NT2/D1 (cell line): ENCODE data around the gene RAF1.

ENCODE experiments used
- DNase-seq: peaks from one replicate; pipeline ENCODE4 v3.0.0-alpha.2; 2011; ENCODE audit warnings: low read depth, low spot score
- H3K27me3 ChIP-seq: 2 replicates; pipeline ENCODE4 v1.6.0; 2011; ENCODE audit warnings: mild to moderate bottlenecking; ENCODE audit not compliant: insufficient read length, insufficient read depth
- H3K36me3 ChIP-seq: 2 replicates; pipeline ENCODE4 v1.6.1; 2011; ENCODE audit warnings: mild to moderate bottlenecking, low read length, mixed read lengths; ENCODE audit not compliant: insufficient read depth, insufficient read length
- H3K4me1 ChIP-seq: 2 replicates; pipeline ENCODE4 v1.5.1; 2011; ENCODE audit not compliant: insufficient read depth, insufficient read length
- H3K4me3 ChIP-seq: 2 replicates; pipeline ENCODE4 v1.5.1; 2011; ENCODE audit warnings: low read depth; ENCODE audit not compliant: insufficient read length
- H3K9ac ChIP-seq: 2 replicates; pipeline ENCODE4 v1.6.0; 2011; ENCODE audit warnings: low read depth; ENCODE audit not compliant: insufficient read length
- H3K9me3 ChIP-seq: 2 replicates; pipeline ENCODE4 v1.5.1; 2011; ENCODE audit warnings: mild to moderate bottlenecking, low read length; ENCODE audit not compliant: insufficient read depth
- SUZ12 ChIP-seq: IDR thresholded peaks from 2 replicates; pipeline ENCODE4 v1.6.1; 2011; ENCODE audit not compliant: insufficient read length, insufficient read depth; ENCODE audit errors: extremely low read depth
- YY1 ChIP-seq: IDR thresholded peaks from 2 replicates; pipeline ENCODE4 v1.6.1; 2011; ENCODE audit not compliant: insufficient read length, insufficient read depth
- ZNF274 ChIP-seq: IDR thresholded peaks from 2 replicates; pipeline ENCODE4 v1.6.1; 2011; ENCODE audit warnings: mild to moderate bottlenecking, low read depth, low read length

The RAF1 gene

DNA sequence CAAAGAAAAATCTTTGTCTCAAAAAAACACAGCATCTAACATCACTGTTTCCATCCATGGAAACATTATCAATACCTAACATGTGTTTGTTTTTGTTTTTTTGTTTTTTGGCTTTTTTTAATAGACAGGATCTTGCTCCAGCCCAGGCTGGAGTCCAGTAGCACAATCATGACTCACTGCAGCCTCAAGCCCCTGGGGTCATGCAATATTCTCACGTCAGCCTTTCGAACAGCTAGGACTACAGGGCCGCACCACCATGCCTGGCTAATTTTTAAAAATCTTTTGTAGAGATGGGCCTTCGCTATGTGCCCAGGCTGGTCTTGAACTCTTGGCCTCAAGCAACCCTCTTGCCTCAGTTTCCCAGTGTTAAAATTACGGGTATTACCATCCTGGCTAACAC is 52.8 kb downstream of the RAF1 start:
- no peak overlapping the region for H3K4me3 ChIP-seq
- H3K9me3 ChIP-seq, result no peaks in the 10 kb centered on the region
- no peak for TF ChIP-seq SUZ12
- no peak for TF ChIP-seq YY1
- TF ChIP-seq ZNF274, result no peak
- H3K4me1 ChIP-seq, result no peaks in the 10 kb centered on the region
- H3K27me3 ChIP-seq, result no peaks in the 10 kb centered on the region
- no peak overlapping the region for H3K9ac ChIP-seq
- peaks cover 69% of the 10 kb centered on the region for H3K36me3 ChIP-seq
- DNase-seq, result no peak

GRCh38 chr3:12608376-12608775 is 55.5 kb downstream of the RAF1 start:
- Histone ChIP-seq H3K9ac (no peak overlapping the region), H3K4me1 (no peaks in the 10 kb centered on the region), H3K9me3 (no peaks in the 10 kb centered on the region), H3K36me3 (peaks cover 72% of the 10 kb centered on the region), H3K27me3 (no peaks in the 10 kb centered on the region), H3K4me3 (no peak overlapping the region)
- DNase-seq, result no peak
- TF ChIP-seq SUZ12, result no peak
- TF ChIP-seq YY1, result no peak
- no peak for TF ChIP-seq ZNF274

GRCh38 chr3:12603969-12604368 is 59.9 kb downstream of the RAF1 start:
- Histone ChIP-seq H3K36me3 (peaks cover 90% of the 10 kb centered on the region), H3K4me1 (no peaks in the 10 kb centered on the region), H3K27me3 (no peaks in the 10 kb centered on the region), H3K4me3 (no peak overlapping the region), H3K9ac (no peak overlapping the region), H3K9me3 (no peaks in the 10 kb centered on the region)
- no peak for TF ChIP-seq YY1
- TF ChIP-seq SUZ12, result no peak
- TF ChIP-seq ZNF274, result no peak
- DNase-seq, result no peak

GRCh38 chr3:12601072-12601471 is 62.8 kb downstream of the RAF1 start:
- Histone ChIP-seq H3K4me3 (no peak overlapping the region), H3K9ac (no peak overlapping the region), H3K36me3 (peaks cover 91% of the 10 kb centered on the region), H3K9me3 (no peaks in the 10 kb centered on the region), H3K27me3 (no peaks in the 10 kb centered on the region), H3K4me1 (no peaks in the 10 kb centered on the region)
- no peak for DNase-seq
- no peak for TF ChIP-seq YY1
- no peak for TF ChIP-seq ZNF274
- no peak for TF ChIP-seq SUZ12

DNA sequence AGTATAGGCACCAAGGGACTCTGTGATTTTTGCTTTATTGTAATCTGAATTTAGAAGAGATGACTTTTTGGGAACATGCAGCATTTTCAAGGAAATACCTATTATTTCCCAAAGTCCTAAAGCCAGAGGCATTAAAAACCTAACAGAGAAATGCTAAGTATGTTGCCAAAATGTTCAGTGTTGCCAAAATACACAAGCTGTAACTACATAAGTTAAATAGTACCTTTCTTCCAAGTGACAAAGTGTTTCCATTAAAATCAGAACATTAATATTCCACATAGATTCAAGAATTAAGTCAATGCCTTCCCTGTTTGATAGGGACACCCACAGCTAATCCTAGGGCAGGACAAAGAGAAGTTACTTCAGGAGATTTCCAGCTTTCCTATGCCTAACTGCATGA is 65.0 kb downstream of the RAF1 start:
- no peak for DNase-seq
- Histone ChIP-seq H3K4me3 (no peak overlapping the region), H3K9ac (no peak overlapping the region), H3K4me1 (peaks cover 2% of the 10 kb centered on the region), H3K9me3 (no peaks in the 10 kb centered on the region), H3K36me3 (peaks cover 93% of the 10 kb centered on the region), H3K27me3 (no peaks in the 10 kb centered on the region)
- no peak for TF ChIP-seq YY1
- no peak for TF ChIP-seq SUZ12
- no peak for TF ChIP-seq ZNF274

DNA sequence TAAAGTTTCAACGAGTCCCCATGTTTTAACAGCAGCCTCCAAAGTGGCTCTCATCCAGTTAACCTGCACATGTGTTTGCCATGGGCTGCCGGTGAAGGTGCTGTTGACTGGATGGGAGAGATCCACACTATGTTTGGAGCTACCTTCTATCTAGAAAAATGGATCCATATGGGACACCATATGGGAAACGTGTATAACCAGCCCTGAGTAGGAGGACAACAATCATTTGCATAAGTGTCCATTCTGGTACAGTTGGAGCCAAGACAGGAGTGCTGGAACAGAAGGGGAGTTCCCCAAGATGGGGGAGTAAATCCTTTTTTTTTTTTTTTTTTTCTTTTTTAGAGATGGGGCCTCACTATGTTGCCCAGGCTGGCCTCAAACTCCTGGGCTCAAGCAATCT is 70.4 kb downstream of the RAF1 start:
- H3K9ac ChIP-seq, result no peak overlapping the region
- H3K9me3 ChIP-seq, result no peaks in the 10 kb centered on the region
- no peak for DNase-seq
- H3K27me3 ChIP-seq, result no peaks in the 10 kb centered on the region
- H3K4me1 ChIP-seq, result peaks cover 2% of the 10 kb centered on the region
- peaks cover 82% of the 10 kb centered on the region for H3K36me3 ChIP-seq
- TF ChIP-seq ZNF274, result no peak
- no peak for TF ChIP-seq SUZ12
- no peak for TF ChIP-seq YY1
- no peak overlapping the region for H3K4me3 ChIP-seq

DNA sequence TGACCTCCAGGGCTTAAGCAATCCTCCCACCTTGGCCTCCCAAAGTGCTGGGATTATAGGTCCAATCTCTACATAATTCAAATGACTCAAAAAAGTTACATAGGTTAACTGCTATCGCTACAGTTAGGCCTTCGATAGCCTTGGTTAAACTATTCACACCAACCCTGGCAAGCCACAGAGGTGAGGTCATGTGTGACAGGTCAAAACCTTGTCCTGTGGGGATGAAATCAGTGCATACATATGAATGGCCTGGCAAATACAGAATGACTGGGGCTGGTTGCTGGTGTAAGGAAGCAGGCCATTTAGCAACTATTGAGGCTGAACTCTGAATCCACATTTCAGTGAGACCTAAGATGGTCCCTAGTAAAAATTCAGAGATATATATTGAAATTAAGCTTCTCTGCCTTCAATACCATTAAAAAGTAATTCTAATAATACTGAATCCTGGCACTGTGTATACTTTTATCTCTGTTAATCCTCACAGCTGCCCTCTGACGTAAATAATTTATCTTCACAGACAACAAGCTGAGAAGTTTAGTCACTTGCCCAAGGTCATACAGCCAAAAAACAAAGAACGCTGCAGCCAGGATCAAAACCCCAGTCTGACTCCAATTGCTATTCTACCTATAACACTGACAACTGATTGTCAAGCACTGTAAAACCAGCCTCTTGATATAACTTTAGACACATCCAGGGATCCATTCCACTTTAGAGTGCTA is 71.8 kb downstream of the RAF1 start:
- no peaks in the 10 kb centered on the region for H3K9me3 ChIP-seq
- H3K4me1 ChIP-seq, result peaks cover 2% of the 10 kb centered on the region
- TF ChIP-seq SUZ12 (no peak), ZNF274 (no peak), YY1 (no peak)
- no peaks in the 10 kb centered on the region for H3K27me3 ChIP-seq
- no peak overlapping the region for H3K9ac ChIP-seq
- no peak for DNase-seq
- peaks cover 82% of the 10 kb centered on the region for H3K36me3 ChIP-seq
- no peak overlapping the region for H3K4me3 ChIP-seq

DNA sequence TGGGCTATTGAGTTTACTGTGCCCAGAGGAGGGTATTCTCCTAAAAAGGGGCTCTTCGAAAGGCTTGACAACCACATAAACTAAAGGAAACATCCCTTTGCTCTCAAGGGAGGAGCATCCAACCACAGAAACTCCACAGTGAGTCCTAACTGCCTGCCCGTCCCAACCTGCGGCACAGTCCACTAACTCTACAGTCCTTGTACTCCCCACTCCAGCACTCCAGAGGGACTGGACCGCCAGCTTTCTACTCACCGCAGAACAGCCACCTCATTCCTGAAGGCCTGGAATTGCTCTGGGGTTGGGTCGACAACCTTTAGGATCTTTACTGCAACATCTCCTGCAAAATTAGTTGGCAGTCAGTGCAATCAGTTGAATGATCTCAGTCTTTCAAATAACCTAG is 72.5 kb downstream of the RAF1 start:
- DNase-seq, result no peak
- TF ChIP-seq ZNF274 (no peak), YY1 (no peak), SUZ12 (no peak)
- Histone ChIP-seq H3K9me3 (no peaks in the 10 kb centered on the region), H3K27me3 (no peaks in the 10 kb centered on the region), H3K36me3 (peaks cover 84% of the 10 kb centered on the region), H3K9ac (no peak overlapping the region), H3K4me3 (no peak overlapping the region), H3K4me1 (peaks cover 2% of the 10 kb centered on the region)
